NCI-H2029 treated with DMSO at 0.1 percent for 48 hours (cell line): ENCODE measurements around the gene RTF2.
"Not testable (repeated sequence)": the region's sequence is repeated elsewhere in the genome, so short reads cannot be mapped to it uniquely, and the experiment has no call there.

ENCODE experiments used
- DNase-seq: peaks from one replicate; lab custom pipeline; 2025; lab: John Stamatoyannopoulos, UW

The RTF2 gene

DNA sequence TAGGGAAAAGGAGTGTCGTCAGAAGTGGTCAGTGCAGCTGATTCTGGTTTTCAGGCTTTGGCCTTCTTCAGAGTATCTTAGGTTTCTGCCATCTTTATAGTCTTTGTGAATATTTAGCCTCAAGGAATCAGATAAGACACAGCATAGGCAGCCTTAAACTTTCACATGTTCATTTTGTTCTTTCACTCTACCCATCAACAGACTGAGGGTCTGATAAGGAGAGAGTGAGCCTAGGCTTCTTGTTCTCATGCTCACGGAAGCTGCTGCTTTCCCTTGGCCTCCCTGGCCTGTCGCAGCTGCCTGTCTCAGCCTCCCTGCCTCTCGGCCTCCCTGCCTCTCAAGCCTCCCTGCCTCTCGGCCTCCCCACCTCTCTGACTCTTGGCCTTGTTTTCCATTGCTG lies 20.1 kb downstream of the RTF2 start:
- no peak for DNase-seq

DNA sequence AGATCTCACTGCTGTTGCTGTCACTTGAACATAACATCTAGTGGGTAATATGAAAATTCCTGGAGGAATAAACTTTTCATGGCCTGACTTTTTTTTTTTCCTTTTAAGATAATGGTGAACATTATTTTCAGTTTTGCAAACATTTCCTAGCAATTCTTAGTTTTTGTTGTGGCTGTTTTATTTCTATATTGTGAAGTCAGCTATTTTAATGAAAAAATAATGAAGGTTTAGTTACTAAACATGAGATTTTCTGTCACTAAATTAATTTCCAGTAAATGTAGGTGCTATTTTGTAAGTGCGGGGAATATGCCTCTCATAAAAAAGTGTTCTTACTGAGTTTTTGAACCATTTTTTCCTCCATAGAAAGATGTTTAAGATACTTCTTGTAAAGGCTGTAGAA lies 32.7 kb downstream of the RTF2 start:
- no peak for DNase-seq

DNA sequence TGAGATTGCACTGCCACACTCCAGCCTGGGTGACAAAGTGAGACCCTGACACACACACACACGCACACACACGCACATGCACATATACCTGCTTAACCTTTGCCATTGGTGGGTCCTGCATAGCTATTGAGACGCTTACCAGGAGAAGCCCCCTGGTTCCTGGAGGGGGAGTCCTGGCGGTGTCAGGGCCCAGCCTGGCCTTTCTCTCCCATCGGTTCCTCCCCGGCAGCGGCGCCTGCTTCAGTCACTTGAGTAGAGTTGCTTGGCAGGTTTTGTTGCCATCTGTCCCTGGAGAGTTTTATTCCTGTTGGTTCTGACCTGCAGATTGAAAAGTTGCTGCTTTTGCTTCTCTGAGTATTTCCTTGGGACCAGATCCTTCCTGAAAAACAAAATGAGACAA lies 35.5 kb downstream of the RTF2 start:
- no peak for DNase-seq

DNA sequence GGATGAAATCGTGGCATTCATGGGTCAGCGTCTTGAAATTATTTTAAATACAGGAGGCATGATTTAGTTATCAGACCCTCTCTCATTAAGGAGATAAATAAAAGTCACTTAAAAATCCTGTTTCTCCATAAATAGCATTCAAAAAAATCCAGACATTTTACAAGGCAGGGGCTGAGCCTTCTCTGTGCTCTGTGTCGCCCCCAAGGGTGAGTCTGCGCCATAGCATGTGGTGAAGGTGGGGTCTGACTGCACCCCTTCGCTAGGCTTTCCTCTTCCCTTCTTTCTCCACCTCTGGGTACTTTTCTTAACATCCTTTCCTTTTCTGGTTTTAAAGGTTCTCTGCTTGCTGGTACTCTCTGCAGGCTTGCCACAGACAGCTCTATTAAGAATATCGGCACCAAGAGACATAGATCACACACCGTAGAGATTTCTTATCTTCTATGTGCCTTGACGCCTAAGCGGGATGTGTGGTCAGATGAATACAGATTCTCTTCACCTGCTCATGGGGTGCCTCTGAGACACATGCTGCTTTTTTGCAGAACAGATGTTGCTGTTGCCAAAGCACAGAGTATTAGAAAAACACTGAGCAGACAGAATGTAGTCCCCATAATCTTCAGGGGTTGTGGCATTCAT lies 36.1 kb downstream of the RTF2 start:
- DNase-seq: no peak

DNA sequence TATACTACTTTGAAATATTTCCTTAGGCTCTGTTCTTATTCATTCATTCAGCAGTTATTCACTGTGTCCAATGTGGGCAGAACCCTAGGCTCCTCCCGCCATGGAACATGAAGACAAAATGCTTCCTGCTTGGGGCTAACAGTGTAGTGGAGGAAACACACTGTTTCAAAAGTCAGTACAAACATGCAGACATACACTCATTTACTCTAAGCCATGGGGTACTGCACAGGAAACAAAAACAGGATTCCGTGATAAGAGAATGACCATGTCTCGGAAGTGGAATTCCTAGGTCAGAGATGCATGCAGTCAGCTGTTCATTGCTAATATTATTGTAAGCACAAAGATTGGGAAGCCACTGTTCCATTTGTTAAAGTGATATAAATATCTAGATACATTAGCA lies 37.7 kb downstream of the RTF2 start:
- DNase-seq: no peak

DNA sequence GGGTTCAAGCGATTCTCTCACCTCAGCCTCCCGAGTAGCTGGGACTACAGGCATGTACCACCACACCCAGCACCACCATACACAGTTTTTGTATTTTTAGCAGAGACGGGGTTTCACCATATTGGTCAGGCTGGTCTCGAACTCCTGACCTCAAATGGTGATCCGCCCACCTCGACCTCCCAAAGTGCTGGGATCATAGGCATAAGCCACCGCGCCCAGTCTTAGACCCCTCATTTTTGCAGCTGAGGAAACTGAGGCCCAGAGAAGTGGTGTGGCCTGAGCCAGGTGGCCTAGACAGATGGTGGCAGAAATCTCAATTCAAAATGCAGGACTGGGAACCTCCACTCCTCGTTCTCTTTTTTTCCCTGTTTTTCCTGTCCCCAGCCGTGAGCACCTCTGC lies 43.5 kb downstream of the RTF2 start:
- no peak for DNase-seq

DNA sequence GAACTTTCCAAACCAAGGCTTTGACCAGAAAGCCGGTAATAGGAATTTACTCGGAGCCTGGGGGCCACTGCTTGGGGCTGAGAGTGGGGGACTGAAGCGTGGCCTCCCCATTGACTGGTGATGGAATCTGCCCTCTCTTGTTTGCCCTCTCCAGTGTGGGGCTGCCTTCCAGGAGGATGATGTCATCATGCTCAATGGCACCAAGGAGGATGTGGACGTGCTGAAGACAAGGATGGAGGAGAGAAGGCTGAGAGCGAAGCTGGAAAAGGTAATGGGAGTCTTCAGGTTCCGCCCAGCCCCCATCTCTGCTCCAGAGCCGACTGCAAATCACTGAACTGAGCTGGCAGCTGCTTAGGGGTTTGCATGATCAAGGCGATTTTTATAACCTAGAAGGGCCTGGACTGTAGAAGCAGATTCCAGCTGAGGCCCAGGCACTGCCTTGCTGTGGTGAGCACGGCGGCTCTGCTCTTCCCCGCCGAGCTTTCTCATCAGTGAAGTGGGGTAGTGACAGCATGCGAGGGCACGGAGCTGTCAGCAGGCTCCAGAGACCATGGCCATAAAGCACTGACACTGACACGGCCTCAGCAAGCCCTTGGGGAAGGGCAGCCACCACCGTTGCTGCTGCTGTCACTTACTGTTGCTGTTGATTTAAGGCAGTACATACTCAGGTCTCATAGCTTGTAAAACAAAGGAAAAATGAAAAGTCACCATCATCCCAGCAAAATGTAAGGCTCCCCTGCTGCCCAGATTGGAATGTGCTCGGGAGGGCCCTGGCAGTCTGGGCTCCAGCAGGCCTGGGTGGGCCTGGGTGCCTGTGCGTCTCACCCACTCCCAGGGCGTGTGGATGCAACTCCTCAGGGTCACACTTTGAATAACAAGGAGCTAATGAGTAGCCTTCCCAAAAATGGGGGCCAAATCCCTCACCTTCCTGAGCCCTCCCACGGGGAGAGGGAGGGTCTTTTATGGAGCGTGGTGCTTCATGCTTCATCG lies 45.0 kb downstream of the RTF2 start:
- no peak for DNase-seq

DNA sequence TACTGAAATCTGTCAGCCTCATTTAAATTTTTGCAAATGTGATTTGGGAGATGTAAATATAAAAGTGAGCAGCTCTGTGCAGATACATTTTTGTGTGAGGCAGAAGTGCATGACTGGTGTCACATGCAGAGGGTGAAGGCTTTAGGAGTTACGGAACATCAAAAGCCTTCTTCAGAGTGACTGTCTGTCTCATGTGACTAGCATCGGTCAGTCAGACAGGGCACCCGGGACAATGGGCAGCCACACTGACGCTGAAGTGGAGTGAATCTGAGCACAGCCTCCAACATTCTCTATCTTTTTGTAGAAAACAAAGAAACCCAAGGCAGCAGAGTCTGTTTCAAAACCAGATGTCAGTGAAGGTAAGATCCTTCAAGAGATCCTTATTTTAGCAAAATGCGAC lies 48.2 kb downstream of the RTF2 start:
- no peak for DNase-seq

DNA sequence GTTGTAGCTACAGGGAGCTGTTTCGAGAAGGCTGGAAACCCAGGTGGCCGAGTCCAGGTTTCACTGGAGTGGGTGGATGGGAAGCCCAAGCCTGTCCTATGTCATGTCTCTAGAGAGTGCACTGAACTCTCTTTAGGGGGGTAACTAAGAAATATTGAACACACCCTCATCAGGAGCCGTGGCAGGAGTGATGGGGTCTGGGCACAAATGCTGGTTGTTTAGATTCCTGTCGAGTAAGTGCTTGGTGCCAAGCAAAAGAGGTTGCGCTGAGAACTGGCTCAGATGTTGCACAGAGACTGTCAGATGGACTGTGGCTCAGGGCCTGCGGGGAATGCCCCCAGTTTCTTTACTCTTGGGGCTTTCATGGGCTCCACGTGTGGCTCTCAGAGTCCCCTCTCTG lies 48.8 kb downstream of the RTF2 start:
- no peak for DNase-seq

DNA sequence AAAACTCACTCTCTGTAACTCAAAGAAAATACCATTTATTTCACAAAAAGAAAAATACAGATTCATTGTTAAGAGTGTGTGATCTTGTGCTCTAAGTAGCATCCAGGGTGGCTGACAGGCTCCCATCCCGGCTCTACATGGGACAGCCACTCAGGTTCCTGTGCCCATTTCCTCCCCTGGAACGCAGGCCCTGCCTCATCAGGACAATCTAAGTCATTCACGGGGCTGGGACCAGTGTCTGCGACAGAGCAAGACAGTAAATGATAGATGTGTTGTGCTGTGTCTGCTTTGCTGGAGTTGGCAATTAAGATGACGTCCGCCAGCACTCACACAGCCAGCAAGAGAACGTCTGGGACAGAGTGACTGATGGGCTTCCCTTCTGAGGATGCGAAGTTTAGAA lies 49.2 kb downstream of the RTF2 start:
- DNase-seq: no peak

DNA sequence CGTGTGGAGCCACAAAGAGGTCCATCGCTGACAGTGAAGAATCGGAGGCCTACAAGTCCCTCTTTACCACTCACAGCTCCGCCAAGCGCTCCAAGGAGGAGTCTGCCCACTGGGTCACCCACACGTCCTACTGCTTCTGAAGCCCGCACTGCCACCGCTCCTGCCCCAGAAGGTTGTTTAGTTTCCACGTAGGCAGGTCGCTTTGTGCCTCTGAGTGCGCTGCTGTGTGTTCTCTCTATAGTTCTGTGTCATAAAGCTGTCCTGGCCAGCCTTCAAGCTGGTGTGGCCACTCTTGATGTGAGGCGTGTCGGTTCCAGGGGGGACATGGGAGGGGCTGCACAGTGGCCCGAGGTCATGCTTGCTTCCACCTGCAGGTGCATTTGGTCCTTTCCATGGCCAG lies 49.7 kb downstream of the RTF2 start:
- DNase-seq: no peak

DNA sequence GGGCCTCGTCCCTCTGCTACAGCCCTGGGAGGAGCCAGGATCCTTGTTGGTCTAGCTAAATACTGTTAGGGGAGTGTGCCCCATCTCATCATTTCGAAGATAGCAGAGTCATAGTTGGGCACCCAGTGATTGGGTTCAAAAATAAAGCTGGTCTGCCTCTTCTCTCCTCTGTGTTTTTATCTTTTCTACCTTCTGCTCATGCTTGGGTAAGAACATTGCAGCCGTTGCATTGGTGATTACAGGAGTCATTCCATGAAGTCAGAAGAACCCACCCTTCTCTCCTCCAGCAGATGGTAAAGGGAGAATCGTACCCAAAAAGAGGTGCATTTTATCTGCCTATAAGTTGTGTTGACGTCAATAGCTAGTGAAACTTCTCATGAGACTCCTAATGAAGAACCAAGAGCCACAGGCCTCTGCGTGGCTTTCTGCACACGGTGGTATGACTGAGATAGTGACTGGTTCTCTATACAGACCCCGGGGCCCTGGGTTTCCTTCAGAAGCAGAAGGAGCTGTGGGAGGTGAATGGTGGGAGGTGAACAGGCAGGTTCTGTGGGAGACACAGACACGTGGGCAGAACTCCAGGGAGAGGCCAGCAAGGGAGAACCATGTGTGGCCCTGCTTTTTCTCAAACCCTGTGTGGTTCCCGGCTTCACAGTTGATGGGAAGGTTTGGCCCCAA lies 50.4 kb downstream of the RTF2 start:
- DNase-seq: no peak

DNA sequence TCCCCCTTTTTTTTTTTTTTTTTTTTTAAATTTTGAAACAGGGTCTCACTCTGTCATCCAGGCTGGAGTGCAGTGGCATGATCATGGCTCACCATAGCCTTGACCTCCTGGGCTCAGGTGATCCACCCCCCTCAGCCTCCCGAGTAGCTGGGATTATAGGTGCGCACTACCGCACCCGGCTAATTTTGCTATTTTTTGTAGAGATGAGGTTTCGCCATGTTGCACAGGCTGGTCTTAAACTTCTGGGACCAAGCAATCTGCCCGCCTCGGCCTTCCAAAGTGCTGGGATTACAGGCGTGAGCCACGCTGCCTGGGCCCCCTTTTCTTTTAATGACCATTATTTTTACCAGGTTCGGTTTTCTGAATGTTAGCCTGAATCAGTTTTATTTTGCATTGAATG lies 51.1 kb downstream of the RTF2 start:
- no peak for DNase-seq

DNA sequence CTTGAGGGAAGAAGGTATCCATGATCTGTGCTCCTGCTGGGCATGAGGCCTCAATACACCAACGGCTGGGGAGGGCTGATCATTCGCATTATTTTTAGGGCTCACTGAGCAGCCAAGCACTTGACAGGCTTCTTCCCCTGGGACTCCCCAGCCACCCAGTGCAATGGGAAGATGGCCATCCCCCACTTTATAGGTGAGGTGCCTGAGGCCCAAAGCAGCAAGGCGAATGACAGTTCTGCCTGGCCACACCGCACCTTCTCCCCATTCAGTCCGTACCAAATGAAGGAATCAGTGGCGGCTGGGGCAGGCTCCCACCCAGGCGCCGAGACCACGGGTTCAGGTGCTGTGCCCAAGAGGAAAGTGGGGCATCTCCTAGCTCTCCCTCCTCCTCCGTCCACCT lies 51.8 kb downstream of the RTF2 start:
- no peak for DNase-seq

DNA sequence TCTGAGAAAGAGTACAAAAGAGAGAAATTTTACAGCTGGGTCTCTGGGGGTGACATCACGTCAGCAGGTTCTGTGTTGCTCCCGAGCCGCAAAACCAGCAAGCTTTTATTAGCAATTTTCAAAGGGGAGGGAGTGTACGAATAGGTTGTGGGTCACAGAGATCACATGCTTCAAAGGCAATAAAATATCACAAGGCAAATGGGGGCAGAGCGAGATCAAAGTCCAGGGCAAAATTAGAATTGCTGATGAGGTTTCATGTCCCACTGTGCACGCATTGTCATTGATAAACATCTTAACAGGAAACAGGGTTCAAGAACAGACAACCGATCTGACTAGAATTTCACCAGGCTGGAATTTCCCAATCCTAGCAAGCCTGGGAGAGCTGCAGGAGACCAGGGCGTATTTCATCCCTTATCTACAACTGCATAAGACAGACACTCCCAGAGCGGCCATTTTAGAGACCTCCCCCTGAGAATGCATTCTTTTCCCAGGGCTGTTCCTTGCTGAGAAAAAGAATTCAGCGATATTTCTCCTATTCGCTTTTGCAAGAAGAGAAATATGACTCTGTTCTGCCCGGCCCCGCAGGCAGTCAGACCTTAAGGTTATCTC lies 52.4 kb downstream of the RTF2 start:
- not testable (repeated sequence) for DNase-seq

DNA sequence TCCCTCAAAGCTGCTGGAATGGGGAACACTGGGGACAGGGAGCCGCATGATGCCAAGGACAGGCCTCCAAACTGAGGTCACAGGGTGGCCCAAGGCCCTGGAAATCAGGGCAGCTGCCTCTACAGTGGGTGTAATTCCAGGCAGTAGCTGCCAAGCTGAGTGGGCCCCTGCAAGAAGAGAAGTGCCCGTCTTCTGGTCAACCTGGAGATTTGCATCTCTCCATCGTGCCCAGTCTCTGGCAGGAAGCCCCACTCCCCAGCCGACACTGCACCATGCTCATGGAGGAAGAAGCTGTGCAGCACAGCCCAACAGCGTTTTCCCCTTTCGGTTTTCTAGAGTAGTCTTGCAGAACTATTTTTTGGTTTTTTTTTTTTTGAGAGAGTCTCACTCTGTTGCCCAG lies 53.9 kb downstream of the RTF2 start:
- DNase-seq: no peak

DNA sequence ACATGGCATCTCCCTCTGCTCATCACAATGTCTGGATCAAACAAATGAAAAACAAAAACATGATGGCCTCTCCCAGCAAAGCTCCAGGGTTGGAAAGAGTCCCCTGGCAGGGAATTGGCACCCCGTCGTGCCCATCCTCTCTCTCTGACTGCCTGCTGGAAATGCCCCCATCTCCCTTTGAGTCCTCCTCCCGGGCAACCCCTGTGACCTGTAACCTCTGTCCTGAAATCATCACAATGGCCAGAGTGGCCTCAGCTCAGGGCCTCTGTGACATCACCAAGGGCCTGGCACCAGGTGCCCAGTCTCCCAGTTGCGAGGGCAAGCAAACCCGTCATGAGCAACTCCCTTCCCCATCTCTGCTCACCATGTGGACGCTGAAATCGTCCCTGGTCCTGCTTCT lies 56.0 kb downstream of the RTF2 start, which contains the start of gene FAM209A:
FAM209A (plus strand) TSS at position 301 of the 400 bp plus-strand sequence; CDS start at position 366, 65 bp downstream.
- not testable (repeated sequence) for DNase-seq

DNA sequence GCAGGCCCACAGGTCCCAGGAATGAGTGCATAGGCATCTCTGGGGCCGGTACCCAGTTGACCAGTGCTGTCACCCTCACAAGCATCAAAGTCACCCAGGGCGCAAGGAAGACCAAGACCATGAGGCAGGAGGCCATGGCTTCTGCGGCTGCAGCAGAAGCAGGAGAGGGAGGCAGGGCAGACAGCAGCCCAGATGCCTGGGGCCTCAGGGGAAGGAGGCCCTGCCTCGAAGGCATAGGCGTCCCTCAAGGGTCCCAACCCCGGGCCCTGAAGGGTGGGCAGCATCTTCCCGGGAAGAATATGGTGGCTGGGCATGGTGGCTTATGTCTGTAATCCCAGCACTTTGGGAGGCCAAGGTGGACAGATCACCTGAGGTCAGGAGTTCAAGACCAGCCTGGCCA lies 59.1 kb downstream of the RTF2 start:
- no peak for DNase-seq

DNA sequence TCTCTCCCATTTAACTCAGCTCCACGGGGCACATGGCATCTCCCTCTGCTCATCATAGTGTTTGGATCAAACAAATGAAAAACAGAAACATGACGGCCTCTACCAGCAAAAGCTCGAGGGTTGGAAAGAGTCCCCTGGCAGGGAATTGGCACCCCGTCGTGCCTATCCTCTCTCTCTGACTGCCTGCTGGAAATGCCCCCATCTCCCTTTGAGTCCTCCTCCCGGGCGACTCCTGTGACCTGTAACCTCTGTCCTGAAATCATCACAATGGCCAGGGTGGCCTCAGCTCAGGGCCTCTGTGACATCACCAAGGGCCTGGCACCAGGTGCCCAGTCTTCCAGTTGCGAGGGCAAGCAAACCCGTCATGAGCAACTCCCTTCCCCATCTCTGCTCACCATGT lies 64.5 kb downstream of the RTF2 start, which contains the start of gene FAM209B:
FAM209B (plus strand) TSS at position 301 of the 400 bp plus-strand sequence; CDS start at position 397, 96 bp downstream.
- not testable (repeated sequence) for DNase-seq

DNA sequence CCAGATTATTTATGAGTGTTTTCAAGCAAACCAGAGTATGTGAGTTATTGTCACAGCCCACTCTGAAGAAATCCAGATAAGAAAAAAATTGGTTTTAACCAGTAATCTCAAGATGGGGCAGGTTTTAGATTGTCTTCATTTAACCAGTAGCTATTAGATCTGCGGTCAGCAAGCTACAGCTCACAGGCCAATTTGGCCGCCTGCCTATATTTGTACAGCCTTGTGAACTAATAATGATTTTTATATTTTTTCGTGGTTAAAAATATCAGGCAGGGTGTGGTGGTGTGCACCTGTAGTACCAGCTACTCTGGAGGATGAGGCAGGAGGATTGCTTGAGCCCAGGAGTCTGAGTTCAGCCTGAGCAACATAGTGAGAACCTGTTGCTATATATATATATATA lies 69.6 kb downstream of the RTF2 start:
- no peak for DNase-seq

DNA sequence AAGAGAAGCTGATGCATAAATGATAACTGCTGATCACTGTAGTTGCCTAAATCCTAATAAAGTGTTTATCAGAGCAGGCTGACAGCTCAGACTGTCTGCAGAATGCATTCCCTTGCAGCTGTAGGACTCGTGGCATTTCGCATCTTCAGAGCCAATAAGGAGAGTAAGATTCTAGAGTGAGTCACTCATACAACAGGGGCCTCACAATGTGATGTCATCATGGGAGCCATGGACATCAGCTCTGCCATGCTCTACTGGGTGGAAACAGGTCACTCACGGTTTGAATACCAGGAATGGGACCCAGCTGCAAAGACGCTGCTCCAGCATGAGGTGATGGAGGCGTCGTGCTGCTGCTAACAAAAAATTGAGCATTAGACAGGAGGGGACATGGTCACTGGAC lies 72.0 kb downstream of the RTF2 start:
- DNase-seq: no peak

DNA sequence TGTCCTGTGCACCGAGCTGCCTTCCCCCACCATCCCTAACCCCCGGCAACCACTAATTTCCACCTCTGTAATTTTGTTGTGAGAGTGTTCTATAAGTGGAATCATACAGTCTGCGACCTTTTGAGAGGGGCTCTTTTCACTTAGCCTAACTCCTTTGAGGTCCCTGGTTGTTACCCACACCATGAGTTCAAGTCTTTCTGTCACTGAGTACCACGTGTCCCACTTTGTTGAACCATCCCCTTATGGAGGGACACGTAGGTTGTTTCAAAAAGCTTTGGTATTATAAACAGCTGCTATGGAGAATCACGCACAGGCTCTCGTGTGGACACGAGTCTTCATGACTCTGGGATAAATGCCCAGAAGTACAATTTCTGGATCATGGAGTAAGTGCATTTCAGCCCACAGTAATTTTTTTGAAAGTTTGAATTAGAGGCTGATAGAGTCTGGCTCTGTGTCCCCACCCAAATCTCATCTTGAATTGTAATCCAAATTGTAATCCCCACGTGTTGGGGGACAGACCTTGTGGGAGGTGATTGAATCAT lies 74.1 kb downstream of the RTF2 start:
- DNase-seq: no peak
